Measurements from ENCODE around the gene CTNNA1.

- TF ChIP-seq CTCF (IDR thresholded peaks at IDR 0.05) (no peak), POLR2AphosphoS5 (IDR thresholded peaks at IDR 0.05; ENCODE audit: insufficient read depth in 1 of 2, low read depth in 1 of 2) (no peak)
These were observed 142.7 kb downstream of the CTNNA1 start for GRCh38 chr5:138895918-138896317.
